Fibroblast of skin of scalp (primary cell): Measurements from ENCODE around the gene LBH.
A peak's percentile ranks its signal among the peaks of the same experiment; 100 is the strongest.

ENCODE experiments used
- DNase-seq: peaks from one replicate; pipeline ENCODE4 v3.0.0-alpha.2; 2013

The LBH gene

GRCh38 chr2:30277582-30277981, 46.2 kb downstream of the LBH start:
- no peak for DNase-seq

GRCh38 chr2:30278419-30278818, 47.1 kb downstream of the LBH start:
- DNase-seq = no peak

DNA sequence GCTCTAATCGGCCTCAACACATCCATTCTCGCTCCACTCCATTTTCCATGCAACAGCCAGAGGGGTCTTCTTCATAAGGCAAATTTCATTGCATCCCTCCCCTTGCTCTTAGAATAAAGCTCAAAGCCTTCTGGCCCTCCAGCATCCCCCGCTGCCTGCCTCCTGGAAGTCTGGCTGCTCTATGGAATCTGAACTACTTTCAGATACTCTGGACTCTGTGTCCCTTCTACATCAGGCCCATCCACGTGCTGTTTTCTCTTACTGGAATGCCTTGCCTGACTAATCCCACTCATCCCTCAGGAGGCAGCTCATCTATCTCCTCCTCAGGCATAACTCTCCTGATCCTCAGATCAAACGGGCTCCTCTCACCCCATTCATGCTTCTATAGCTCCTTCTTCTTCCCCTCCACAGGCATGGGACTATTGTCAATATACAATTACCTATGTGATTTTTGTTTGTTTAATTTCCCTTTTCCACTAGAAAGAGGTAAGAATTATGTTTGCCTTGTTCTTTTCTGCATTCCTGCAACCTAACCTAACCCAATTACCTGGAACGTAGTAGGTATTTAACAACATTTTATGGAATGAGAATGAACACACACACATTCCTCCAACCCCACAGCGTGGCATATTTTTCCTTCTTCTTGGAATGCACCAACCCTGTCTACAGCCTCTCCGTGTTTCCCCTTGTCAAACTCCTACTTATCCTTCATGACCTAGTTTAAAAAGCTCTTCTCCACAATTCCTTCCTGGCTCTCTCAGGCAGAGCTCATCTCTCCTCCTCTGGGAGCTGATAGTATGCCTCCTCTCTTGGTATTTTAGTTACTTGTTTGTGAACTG, 49.5 kb downstream of the LBH start:
- peak; percentile 30 for DNase-seq

DNA sequence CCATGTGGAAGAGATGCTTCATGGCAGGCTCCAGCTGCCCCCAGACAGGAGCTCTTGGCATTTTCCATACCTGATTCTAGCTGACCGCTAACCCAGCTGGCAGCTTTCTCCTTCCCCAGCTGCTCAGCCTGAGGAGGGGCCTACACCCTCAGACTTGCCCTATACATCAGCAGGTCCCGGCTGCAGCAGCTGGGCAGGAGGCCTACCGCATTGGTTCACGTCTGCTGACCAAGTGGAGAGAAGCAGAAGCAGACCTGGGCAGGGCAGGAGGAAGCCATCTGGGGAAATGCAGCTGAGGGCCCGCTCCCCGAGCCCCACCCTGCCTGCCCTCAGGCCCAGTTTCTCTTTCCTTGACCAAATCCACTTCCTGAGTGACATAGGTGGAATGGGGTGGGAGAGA, 50.7 kb downstream of the LBH start:
- no peak for DNase-seq

GRCh38 chr2:30282721-30283120, 51.4 kb downstream of the LBH start:
- DNase-seq = no peak

DNA sequence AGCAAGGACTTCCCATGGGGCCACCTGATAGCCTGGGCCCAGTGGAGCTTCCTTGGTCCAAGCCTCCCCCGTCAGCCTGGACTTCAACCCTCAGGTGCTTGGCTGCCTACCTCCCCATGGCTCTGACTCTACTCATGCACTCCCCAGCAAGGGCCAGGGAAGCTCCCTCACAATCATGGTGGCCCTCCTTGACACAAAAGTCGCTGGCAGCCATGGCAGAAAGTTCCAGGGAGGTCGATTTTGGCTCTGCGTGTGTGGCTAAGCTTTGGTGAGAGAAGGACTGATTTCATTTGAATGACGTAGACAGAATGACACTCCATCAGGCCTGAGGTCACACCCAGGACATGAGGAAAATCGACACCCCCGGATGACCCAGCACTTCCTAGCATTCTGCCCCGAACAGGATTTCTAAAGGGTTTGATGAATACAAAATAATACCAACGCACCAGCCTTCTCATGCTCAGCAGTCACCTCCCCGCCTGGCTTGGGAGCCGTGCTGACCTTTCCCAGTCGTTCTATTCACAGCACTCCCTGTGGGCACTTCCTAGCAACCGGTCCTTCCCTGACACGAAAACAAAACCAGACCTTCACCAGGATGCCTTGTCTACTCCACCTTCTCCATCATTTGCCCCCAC, 52.7 kb downstream of the LBH start:
- DNase-seq = no peak

DNA sequence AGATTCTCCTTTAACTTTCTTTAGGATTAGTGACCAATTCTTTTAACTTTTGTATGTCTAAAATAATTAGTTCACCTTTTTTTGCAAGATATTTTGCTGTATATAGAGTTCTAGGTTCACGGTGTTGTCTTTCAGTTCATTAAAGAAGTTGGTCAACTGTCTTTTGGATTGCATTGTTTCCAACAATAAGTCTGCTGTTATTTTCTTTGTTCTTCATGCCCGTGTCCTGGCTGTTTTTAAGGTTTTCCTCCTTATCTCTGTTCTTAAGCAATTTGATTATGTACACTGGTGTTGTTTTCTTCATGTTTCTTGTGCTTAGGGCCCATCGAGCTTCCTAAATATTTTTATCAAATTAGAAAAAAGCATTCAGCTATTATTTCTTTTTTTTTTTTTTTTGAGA, 54.4 kb downstream of the LBH start:
- DNase-seq = no peak

DNA sequence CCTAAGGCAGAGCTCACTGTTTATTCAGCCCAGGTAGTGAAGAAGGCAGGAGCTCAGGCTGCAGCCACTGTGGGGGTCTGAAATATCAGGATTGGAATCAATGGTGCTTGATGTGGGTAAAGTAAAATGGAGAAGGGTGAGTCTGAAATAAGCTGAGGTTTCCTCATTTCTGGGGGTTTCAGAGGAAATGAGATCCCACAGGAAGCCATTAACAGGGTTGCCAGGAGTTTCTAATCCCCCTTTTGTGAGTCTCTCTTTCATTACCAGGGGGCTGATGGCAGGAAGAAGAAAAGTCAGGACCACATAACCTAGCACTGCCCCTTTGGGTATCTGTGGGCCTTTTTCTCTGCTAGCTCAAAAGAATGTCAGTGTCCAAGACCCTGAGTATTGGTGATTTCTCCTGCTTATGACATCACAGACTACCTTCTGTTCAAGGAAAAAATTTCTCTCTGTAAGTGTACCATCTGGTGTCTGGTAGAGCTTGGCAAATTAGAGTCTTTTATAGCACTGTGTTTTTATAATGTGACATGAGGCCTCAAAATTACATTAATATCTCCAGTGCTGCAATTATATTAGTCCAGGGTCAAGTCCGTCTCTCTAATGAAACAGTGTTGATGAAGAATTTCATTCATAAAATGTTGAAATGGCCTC, 56.0 kb downstream of the LBH start:
- no peak for DNase-seq

DNA sequence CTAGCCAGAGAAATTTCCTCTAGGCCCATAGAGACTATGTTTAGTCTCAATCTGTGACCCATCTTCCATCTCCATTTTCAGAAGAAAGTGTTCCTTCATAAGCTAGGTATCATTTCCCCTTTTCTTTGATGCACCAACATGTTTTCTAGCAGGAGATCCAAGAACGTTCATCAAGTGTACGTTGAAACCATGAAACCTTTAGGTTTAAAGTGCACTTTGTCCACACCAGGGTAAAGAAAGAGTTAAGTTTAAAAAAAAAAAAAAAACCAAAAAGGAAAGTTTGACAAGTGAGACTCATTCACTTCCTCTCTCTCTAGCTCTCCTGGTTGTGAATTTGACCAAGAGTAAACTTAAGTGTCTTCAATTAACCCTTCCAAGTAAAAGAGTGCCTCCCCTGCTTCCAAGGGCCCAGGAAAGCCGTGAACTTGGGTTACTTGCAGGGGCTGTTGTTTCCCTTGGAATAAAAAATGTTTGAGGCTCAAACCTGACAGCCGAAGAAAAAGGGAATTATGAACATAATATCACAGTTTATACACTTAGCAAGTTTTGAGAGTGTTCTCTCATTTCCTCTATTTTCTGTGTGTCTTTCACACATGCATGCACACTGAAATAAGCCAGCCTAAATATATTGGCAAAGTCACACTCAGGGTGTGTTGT, 56.7 kb downstream of the LBH start:
- DNase-seq = no peak

DNA sequence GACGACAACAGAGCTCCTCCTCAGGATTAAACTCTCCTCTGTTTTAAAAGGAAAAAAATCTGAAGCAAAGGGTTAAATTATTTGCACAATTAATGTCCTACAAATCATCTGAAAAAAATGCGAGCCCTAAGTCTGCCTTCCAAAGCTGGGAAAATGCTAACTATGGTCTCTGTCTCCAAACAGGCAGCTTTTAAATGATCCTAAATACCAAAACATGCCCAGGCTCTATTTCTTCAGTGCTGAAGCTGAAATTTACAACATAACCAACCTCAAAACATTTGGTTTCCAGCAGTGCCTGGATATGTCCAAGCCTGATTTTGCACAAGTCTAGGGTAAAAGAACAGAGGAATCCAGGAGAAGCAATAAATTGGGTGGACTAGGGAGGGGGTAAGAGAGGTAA, 57.2 kb downstream of the LBH start:
- DNase-seq = peak; percentile 58

DNA sequence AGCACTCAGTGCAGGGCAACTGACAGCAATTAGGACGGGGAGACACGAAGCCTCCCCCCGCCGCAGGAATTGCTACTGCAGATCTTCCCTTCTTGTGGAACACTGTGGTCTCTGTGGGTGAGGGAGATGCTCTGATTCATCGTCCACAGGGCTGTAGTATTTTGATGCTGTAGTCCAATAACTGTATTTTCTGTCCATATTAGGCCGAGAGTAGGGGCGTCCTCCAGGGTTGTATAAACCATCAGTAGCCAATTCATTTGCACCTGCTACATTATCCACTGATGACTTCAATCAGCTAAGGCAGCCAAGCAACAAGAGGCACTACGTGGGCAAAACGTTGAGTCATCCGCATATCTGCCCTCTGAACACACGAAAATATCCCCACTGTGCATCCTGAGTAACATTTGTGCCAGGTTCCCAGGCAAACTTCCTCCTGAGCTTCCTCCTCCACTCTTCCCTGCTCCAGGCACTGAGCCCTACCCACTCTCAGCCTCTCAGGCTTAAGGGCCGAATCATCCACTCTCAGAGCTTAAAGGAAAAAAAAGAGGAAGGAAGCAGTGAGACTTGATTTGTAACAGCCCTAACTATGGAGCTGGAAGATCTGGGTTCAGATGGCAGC, 62.1 kb downstream of the LBH start:
- peak; percentile 98 for DNase-seq

DNA sequence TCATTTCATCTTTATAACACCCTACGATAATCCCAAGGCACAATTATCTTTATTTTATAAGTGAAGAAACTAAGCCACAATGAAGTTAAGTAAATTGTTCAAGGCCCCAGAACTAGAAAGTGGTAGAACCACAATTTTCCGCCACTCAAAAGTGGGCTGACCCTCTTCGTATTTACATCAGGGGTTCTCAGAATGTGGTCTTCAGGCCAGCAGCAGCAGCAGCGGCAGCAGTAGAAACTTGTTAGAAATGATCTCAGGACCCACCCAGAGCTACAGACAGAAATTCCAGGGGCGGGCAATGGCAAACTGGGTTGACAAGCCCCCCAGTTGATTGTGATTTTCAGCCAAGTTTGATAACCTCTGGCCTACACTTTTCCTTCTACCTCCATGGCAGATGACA, 62.8 kb downstream of the LBH start:
- no peak for DNase-seq

- DNase-seq = no peak
Measured at GRCh38 chr2:30296496-30296895, 65.2 kb downstream of the LBH start.

GRCh38 chr2:30298302-30298701, 67.0 kb downstream of the LBH start:
- DNase-seq = no peak

DNA sequence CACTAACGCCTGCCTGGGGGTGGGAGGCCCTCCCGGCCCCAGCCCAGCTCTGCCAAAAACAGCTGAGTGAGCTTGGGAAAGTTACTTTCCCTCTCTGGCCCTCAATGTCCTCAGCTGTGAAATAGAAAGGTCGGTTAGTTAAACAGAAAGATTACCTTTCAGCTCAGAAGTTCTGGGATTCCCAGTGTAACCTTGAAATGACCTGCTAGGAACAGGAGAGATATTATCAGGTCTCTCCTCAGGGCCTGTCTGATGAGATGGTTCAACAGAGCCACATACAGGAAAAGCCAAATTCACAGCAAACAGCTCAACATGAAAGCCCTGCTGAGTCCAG, 68.8 kb downstream of the LBH start:
- no peak for DNase-seq

DNA sequence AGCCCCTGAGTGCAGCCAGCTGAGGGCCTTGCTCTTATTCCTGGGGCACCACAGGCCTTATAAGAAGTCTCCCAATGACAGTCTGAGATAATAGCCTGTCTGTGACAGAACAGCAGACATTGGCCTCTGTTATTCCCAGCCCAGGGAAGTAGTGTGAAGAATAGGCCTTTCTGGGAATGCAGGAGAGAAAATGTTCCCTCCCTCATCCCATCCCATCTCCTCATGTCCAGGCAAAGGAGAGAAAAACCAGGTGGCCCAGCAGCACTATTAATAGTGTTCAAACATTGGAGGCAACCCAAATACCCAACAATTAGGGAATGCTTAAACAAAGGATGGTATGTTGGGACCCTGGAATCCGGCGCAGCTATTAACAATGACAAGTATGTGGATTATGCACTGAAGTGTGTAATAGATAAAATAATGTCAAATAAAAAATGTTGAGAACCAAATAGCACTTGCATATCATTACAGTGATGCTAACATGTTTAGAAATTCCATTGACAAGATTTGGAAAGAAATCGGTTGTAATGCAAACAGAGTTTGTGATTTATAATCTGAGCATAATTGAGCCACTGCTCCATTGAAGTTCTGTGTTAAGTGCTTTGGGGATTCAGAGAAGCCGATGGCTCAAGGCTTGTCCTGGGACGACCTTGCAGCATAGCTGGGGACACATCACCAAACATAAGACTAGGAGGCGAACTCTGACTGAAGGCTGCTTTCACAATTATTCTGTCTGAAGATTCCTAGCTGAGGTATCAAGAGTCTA, 69.3 kb downstream of the LBH start:
- DNase-seq = peak; percentile 95

- peak; percentile 22 for DNase-seq
Measured at GRCh38 chr2:30301551-30301950, 70.2 kb downstream of the LBH start.

- DNase-seq = no peak
Measured at GRCh38 chr2:30302566-30302965, 71.2 kb downstream of the LBH start.

DNA sequence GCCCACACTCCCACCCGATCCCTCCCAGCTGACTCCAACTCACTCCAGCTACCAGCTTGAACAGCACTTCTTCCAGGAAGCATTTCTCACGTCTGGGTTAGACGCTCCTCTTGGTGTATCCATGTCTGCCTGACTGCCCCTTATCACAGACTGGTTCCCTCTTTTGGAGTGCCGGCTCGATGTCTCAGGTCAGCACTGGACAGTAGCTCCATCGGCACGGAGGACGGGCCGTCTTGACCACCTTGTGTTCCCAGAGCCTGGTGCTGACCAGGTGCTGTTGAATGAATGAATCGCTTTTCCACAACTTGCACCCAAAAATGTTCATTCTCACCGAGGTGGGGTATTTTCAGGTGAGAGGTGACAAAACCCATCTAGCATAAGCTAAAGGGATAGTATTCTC, 71.8 kb downstream of the LBH start:
- no peak for DNase-seq

DNA sequence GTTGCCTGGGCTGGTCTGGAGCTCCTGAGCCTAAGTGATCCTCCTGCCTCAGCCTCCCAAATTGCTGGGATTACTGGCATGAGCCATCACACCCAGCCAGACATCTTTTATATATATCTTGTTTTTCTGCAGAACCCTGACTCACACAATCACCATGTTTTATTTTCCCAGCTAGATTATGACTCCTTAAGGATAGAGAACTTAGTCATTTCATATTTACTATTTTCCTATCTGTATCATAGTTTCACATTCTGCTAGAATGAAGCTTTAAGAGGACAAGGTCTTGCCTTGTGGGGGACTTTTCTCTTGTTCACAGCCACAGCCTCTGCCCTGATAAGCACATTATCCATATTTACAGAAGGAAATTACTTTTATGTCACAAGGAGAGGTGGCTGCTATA, 73.9 kb downstream of the LBH start:
- peak; percentile 79 for DNase-seq

- DNase-seq = peak; percentile 34
Measured at GRCh38 chr2:30306522-30306921, 75.2 kb downstream of the LBH start.

- DNase-seq = no peak
Measured at GRCh38 chr2:30308280-30308679, 76.9 kb downstream of the LBH start.
